ENCODE data around the gene SLC34A1.

The SLC34A1 gene

DNA sequence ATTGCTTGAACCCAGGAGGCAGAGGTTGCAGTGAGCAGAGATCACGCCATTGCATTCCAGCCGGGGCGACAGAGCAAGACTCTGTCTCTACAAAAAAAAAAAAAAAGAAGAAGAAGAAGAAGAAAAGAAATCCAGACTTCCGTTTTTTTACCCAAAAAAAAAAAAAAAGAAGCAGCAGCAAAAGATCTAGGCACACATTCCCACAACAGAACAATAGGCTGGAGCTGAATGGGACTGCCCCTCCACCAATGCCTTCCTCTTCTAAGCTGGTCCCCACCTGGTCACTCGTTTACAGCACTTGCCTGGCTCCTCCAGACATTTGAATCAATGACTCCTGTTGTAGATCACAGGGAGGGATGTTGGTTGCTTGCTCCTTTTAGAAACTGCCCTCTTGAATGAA lies 31.1 kb upstream of the SLC34A1 start:
- Histone ChIP-seq H3K79me2 (ENCODE audit: insufficient read depth, low read length) (peaks cover 30% of the 10 kb centered on the region), H3K4me3 (ENCODE audit: low read depth, low read length, poor library complexity, severe bottlenecking) (no peak overlapping the region), H3K36me3 (ENCODE audit: insufficient read depth, low read length) (peaks cover 13% of the 10 kb centered on the region; the same call in 1 of the 2 replicates), H3K4me1 (ENCODE audit: insufficient read depth, low read length, severe bottlenecking) (peaks cover 55% of the 10 kb centered on the region), H2AFZ (ENCODE audit: low read length) (no peak overlapping the region), H3K9me2 (ENCODE audit: low read depth, low read length) (no peaks in the 10 kb centered on the region), H3K9ac (ENCODE audit: low read length) (no peak overlapping the region), H3K27me3 (ENCODE audit: insufficient read depth, low read length) (no peaks in the 10 kb centered on the region), H3K9me3 (ENCODE audit: low read length) (no peaks in the 10 kb centered on the region), H3K27ac (ENCODE audit: low read depth, low read length, poor library complexity, severe bottlenecking) (no peak overlapping the region), H3F3A (ENCODE audit: insufficient read depth, low read length) (no peaks in the 10 kb centered on the region), H3K4me2 (ENCODE audit: low read length) (no peak overlapping the region), H4K20me1 (ENCODE audit: insufficient read depth, low read length) (no peaks in the 10 kb centered on the region)
- TF ChIP-seq EZH2 (IDR thresholded peaks at IDR 0.05; ENCODE audit: borderline replicate concordance, low read length), result no peak
- no peak for TF ChIP-seq CTCF (IDR thresholded peaks at IDR 0.05; ENCODE audit: low read length)

- no peaks in the 10 kb centered on the region for H3F3A ChIP-seq (ENCODE audit: insufficient read depth, low read length)
- no peak for TF ChIP-seq CTCF (IDR thresholded peaks at IDR 0.05; ENCODE audit: low read length)
- TF ChIP-seq EZH2 (IDR thresholded peaks at IDR 0.05; ENCODE audit: borderline replicate concordance, low read length), result no peak
- peaks cover 6% of the 10 kb centered on the region; the same call in 1 of the 2 replicates for H3K36me3 ChIP-seq (ENCODE audit: insufficient read depth, low read length)
- no peak overlapping the region for H3K27ac ChIP-seq (ENCODE audit: low read depth, low read length, poor library complexity, severe bottlenecking)
- H3K4me3 ChIP-seq (ENCODE audit: low read depth, low read length, poor library complexity, severe bottlenecking), result no peak overlapping the region
- H4K20me1 ChIP-seq (ENCODE audit: insufficient read depth, low read length), result no peaks in the 10 kb centered on the region
- H3K79me2 ChIP-seq (ENCODE audit: insufficient read depth, low read length), result peaks cover 21% of the 10 kb centered on the region
- H3K4me2 ChIP-seq (ENCODE audit: low read length), result no peak overlapping the region
- H3K27me3 ChIP-seq (ENCODE audit: insufficient read depth, low read length), result no peaks in the 10 kb centered on the region
- H2AFZ ChIP-seq (ENCODE audit: low read length), result no peak overlapping the region
- no peaks in the 10 kb centered on the region for H3K9me2 ChIP-seq (ENCODE audit: low read depth, low read length)
- H3K9me3 ChIP-seq (ENCODE audit: low read length), result no peaks in the 10 kb centered on the region
- H3K4me1 ChIP-seq (ENCODE audit: insufficient read depth, low read length, severe bottlenecking), result peaks cover 55% of the 10 kb centered on the region
- no peak overlapping the region for H3K9ac ChIP-seq (ENCODE audit: low read length)
Measured at GRCh38 chr5:177354256-177354655, 30.0 kb upstream of the SLC34A1 start.

DNA sequence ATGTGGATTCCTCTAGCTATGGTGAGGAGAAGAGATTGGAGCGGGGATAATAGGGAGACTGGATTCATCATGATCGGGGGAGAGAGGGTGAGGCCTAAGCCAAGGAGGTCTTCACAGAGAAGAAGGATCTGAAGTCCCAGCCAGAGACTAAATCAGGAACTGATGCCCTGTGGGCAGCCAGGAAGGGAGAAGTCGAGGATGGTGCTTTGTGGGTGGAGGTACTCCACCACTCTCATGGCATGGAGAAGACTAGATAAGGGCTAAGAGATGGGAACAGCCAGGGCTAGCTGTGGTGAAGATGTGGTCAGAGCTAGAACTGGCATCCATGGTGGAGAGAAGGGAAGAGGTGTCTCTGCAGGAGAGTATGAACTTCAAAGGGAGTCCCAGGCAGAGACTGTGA lies 29.5 kb upstream of the SLC34A1 start:
- no peak overlapping the region for H3K9ac ChIP-seq (ENCODE audit: low read length)
- H4K20me1 ChIP-seq (ENCODE audit: insufficient read depth, low read length), result no peaks in the 10 kb centered on the region
- H3K4me2 ChIP-seq (ENCODE audit: low read length), result no peak overlapping the region
- H3K4me3 ChIP-seq (ENCODE audit: low read depth, low read length, poor library complexity, severe bottlenecking), result no peak overlapping the region
- H2AFZ ChIP-seq (ENCODE audit: low read length), result no peak overlapping the region
- no peak overlapping the region for H3K27ac ChIP-seq (ENCODE audit: low read depth, low read length, poor library complexity, severe bottlenecking)
- H3K36me3 ChIP-seq (ENCODE audit: insufficient read depth, low read length), result peaks cover 2% of the 10 kb centered on the region; the same call in 1 of the 2 replicates
- H3F3A ChIP-seq (ENCODE audit: insufficient read depth, low read length), result no peaks in the 10 kb centered on the region
- no peak for TF ChIP-seq CTCF (IDR thresholded peaks at IDR 0.05; ENCODE audit: low read length)
- no peak for TF ChIP-seq EZH2 (IDR thresholded peaks at IDR 0.05; ENCODE audit: borderline replicate concordance, low read length)
- no peaks in the 10 kb centered on the region for H3K9me2 ChIP-seq (ENCODE audit: low read depth, low read length)
- no peaks in the 10 kb centered on the region for H3K27me3 ChIP-seq (ENCODE audit: insufficient read depth, low read length)
- H3K9me3 ChIP-seq (ENCODE audit: low read length), result no peaks in the 10 kb centered on the region
- peaks cover 55% of the 10 kb centered on the region for H3K4me1 ChIP-seq (ENCODE audit: insufficient read depth, low read length, severe bottlenecking)
- peaks cover 16% of the 10 kb centered on the region for H3K79me2 ChIP-seq (ENCODE audit: insufficient read depth, low read length)

Data from OCI-LY1 (cell line).